Endothelial cell of umbilical vein (primary cell): ENCODE measurements around the gene C12orf42. TPM values are rescaled to one million over a fixed set of nuclear protein-coding genes. Genes with fewer than 3 reads are reported as not detected.

Source experiments
- BruUV-seq: library from RNA; stranded (reverse); fragments of 400-500 nt; replicated peaks from 2 replicates; lab custom pipeline; 2021; lab: Mats Ljungman, UMichigan
- CTCF ChIA-PET: fragments of 300-600, 350-600 bp; sonication (Branson Sonifier 250); formaldehyde crosslinking; loops from one replicate; lab custom pipeline; 2021; ENCODE audit warnings: antibody characterized with exemption, inconsistent platforms; lab: Charles Lee
- POLR2A ChIA-PET: fragments of 300-600, 350-600 bp; sonication (Branson Sonifier 250); formaldehyde crosslinking; loops from one replicate; lab custom pipeline; 2021; ENCODE audit warnings: antibody characterized with exemption, inconsistent platforms; lab: Charles Lee
- DNase-seq: peaks from one replicate; pipeline ENCODE4 v3.0.0-alpha.2; 2011; ENCODE audit warnings: low read depth, low spot score
- FAIRE-seq: peaks from 2 replicates; lab custom pipeline; 2011; peaks lifted over from hg19 to GRCh38; lab: Jason Lieb, UNC
- H2AFZ ChIP-seq: 2 replicates; pipeline ENCODE4 v1.6.0; 2012; ENCODE audit warnings: low read depth, low read length, control low read depth, inconsistent platforms
- H3K27ac ChIP-seq: 2 replicates; pipeline ENCODE4 v1.5.1; 2011; ENCODE audit warnings: low read depth, mild to moderate bottlenecking, control low read depth, low read length, moderate library complexity; ENCODE audit not compliant: insufficient read depth
- H3K27me3 ChIP-seq, 2 experiments: 2 replicates each; pipeline versions ENCODE4 v1.6.0 to v1.6.1; 2011; ENCODE audit warnings: low read length in 2 of 2, mixed read lengths in 1 of 2; ENCODE audit not compliant: control insufficient read depth in 2 of 2, insufficient read depth in 2 of 2
- H3K36me3 ChIP-seq, 2 experiments: 2 replicates in 1 of 2; 3 replicates in 1 of 2; pipeline ENCODE4 v1.5.1; 2011; ENCODE audit warnings: low read length in 2 of 2, mild to moderate bottlenecking in 1 of 2, moderate library complexity in 1 of 2; ENCODE audit not compliant: control insufficient read depth in 2 of 2, insufficient read depth in 2 of 2; ENCODE audit errors: extremely low read depth in 1 of 2
- H3K4me1 ChIP-seq: 3 replicates; pipeline ENCODE4 v1.5.1; 2011; ENCODE audit warnings: mild to moderate bottlenecking, low read length; ENCODE audit not compliant: control insufficient read depth, insufficient read depth; ENCODE audit errors: extremely low read depth
- H3K4me2 ChIP-seq: 2 replicates; pipeline ENCODE4 v1.6.1; 2011; ENCODE audit warnings: low read length, control low read depth, mixed read lengths; ENCODE audit not compliant: insufficient read depth
- H3K4me3 ChIP-seq, 3 experiments: fragments of 200-600 bp in 1 of 3; sonication (generic), shearing (Covaris generic) in 1 of 3; replicated peaks in 1 of 3; 2 replicates each; pipeline ENCODE4 v1.5.1; 2011 to 2016; ENCODE audit warnings: control low read depth in 3 of 3, low read length in 3 of 3, mild to moderate bottlenecking in 2 of 3, inconsistent platforms in 1 of 3, low read depth in 1 of 3, moderate library complexity in 1 of 3; ENCODE audit not compliant: insufficient read depth in 1 of 3
- H3K79me2 ChIP-seq: 2 replicates; pipeline ENCODE4 v1.6.0; 2012; ENCODE audit warnings: low read length, inconsistent platforms; ENCODE audit not compliant: control insufficient read depth, insufficient read depth
- H3K9ac ChIP-seq: replicated peaks from 2 replicates; pipeline ENCODE3; 2011; ENCODE audit warnings: low read length, control low read depth; ENCODE audit not compliant: insufficient read depth; ENCODE audit errors: extremely low read depth
- H3K9me1 ChIP-seq: replicated peaks from 3 replicates; pipeline ENCODE4 v1.6.0; 2011; ENCODE audit warnings: mild to moderate bottlenecking, low read length; ENCODE audit not compliant: control insufficient read depth, insufficient read depth; ENCODE audit errors: extremely low read depth
- H3K9me3 ChIP-seq: replicated peaks from 2 replicates; pipeline ENCODE4 v1.5.1; 2012; ENCODE audit warnings: low read length, inconsistent platforms; ENCODE audit not compliant: control insufficient read depth, insufficient read depth
- H4K20me1 ChIP-seq: replicated peaks from 2 replicates; pipeline ENCODE3; 2011; ENCODE audit warnings: mild to moderate bottlenecking, low read length; ENCODE audit not compliant: control insufficient read depth, insufficient read depth; ENCODE audit errors: extremely low read depth
- CTCF ChIP-seq, 2 donors: IDR thresholded peaks; 1 replicate in 1 of 2; 2 replicates in 1 of 2; pipeline ENCODE4 v1.5.1; 2011; ENCODE audit warnings: low read length in 2 of 2, mild to moderate bottlenecking in 2 of 2, moderate library complexity in 2 of 2, control low read depth in 1 of 2, inconsistent platforms in 1 of 2, low read depth in 1 of 2; ENCODE audit not compliant: insufficient read depth in 1 of 2; ENCODE audit errors: extremely low read depth in 1 of 2
- EZH2 ChIP-seq: IDR thresholded peaks from 2 replicates; pipeline ENCODE4 v1.6.1; 2012; ENCODE audit warnings: borderline replicate concordance, low read depth, mild to moderate bottlenecking, moderate library complexity, low read length, inconsistent platforms; ENCODE audit not compliant: severe bottlenecking
- FOS ChIP-seq: IDR thresholded peaks from 2 replicates; pipeline ENCODE4 v1.6.1; 2011; ENCODE audit warnings: mild to moderate bottlenecking, low read length, moderate library complexity, borderline replicate concordance; ENCODE audit not compliant: insufficient read depth
- GATA2 ChIP-seq: IDR thresholded peaks from 2 replicates; pipeline ENCODE4 v1.7.0; 2011; ENCODE audit warnings: low read depth, mild to moderate bottlenecking, moderate library complexity, mixed read lengths, low read length; ENCODE audit not compliant: insufficient read length, insufficient read depth
- JUN ChIP-seq: IDR thresholded peaks from 2 replicates; pipeline ENCODE4 v1.6.1; 2011; ENCODE audit warnings: borderline replicate concordance, low read depth; ENCODE audit not compliant: insufficient read length, insufficient read depth
- MYC ChIP-seq: IDR thresholded peaks from one replicate; pipeline ENCODE4 v1.6.1; 2011; ENCODE audit warnings: mild to moderate bottlenecking, low read depth, low read length
- POLR2A ChIP-seq: IDR thresholded peaks from 2 replicates; pipeline ENCODE4 v1.6.1; 2012; ENCODE audit warnings: low read depth, mild to moderate bottlenecking, control low read depth, low read length
- POLR2AphosphoS5 ChIP-seq: IDR thresholded peaks from 2 replicates; pipeline ENCODE4 v1.6.1; 2012; ENCODE audit warnings: low read depth, mild to moderate bottlenecking, control low read depth, low read length, moderate library complexity; ENCODE audit not compliant: insufficient read depth
- dilution Hi-C: fragments of 300-500 bp; cut with MboI; formaldehyde crosslinking; loops from one replicate; pipeline ENCODE4 v1.15.0; 2019; ENCODE audit warnings: low sequenced_read_pairs; ENCODE audit not compliant: extremely low pct_ligation_motif_present
- intact Hi-C: fragments of 100-400 bp; cut with micrococcal nuclease; formaldehyde crosslinking; loops from one replicate; pipeline ENCODE4 v1.10.0; 2022
- polyA plus RNA-seq, 4 experiments: library from polyadenylated mRNA; depleted of rRNA in 3 of 4; stranded (reverse) in 3 of 4; unstranded in 1 of 4; fragments of >200 nt; gene quantifications; 2 replicates each; pipeline versions ENCODE4 v1.2.1 to v1.2.3, GENCODE V29; 2011 to 2012; ENCODE audit warnings: missing spikeins in 1 of 4
- total RNA-seq: library from RNA; stranded (reverse); gene quantifications from 2 replicates; pipeline ENCODE4 v1.2.3, GENCODE V29; 2021
- TF ChIP-seq, protein P1 (sequence below): IDR thresholded peaks from 2 replicates; pipeline ENCODE4 v1.6.1; 2011; ENCODE audit not compliant: insufficient read depth, insufficient read length

The C12orf42 gene
- total and polyA plus RNA-seq, 2 donors (not counting 3 experiments of a cell fraction or from before 2014, with no cell fraction given) = not detected

- H2AFZ ChIP-seq = no peak overlapping the region
- FAIRE-seq = no peak
Measured at GRCh38 chr12:103310546-103311270, 185.1 kb downstream of the C12orf42 start.

More at GRCh38 chr12:103310546-103311270, 185.1 kb downstream of the C12orf42 start:
- Histone ChIP-seq H3K79me2 (no peaks in the 10 kb centered on the region), H3K27me3 (no peaks in the 10 kb centered on the region), H3K36me3 (no peaks in the 10 kb centered on the region), H3K4me1 (no peaks in the 10 kb centered on the region), H3K9me3 (peaks cover 2% of the 10 kb centered on the region), H3K9me1 (no peaks in the 10 kb centered on the region), H3K9ac (no peak overlapping the region), H4K20me1 (no peaks in the 10 kb centered on the region), H3K4me3 (no peak overlapping the region), H3K4me2 (no peak overlapping the region), H3K27ac (no peak overlapping the region)
- no TSS peak for BruUV-seq
- POLR2A ChIA-PET = no interaction called here
- DNase-seq = no peak
- intact Hi-C loops (no loop called here), dilution Hi-C loops (no loop called here)
- no peak for TF ChIP-seq EZH2
- TF ChIP-seq MYC = no peak
- no peak for TF ChIP-seq POLR2AphosphoS5
- TF ChIP-seq, protein P1, sequence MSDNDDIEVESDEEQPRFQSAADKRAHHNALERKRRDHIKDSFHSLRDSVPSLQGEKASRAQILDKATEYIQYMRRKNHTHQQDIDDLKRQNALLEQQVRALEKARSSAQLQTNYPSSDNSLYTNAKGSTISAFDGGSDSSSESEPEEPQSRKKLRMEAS = no peak
- TF ChIP-seq JUN = no peak
- no peak for TF ChIP-seq POLR2A
- TF ChIP-seq CTCF (IDR thresholded peaks at IDR 0.05; ENCODE audit: extremely low read depth in 1 of 2, insufficient read depth in 1 of 2, low read depth in 1 of 2, low read length in 2 of 2) = no peak
- no peak for TF ChIP-seq GATA2
- no peak for TF ChIP-seq FOS
- CTCF ChIA-PET = no interaction called here
